ENCODE data around the gene LAMC1.

- TF ChIP-seq POLR2A (IDR thresholded peaks at IDR 0.05), result no peak
- TF ChIP-seq CTCF (IDR thresholded peaks at IDR 0.05), result no peak
Observed at GRCh38 chr1:183101081-183101480, 77.9 kb downstream of the LAMC1 start.

Data from lower leg skin (tissue), 3 donors.